ENCODE data around the gene AOC1.

Gene AOC1

GRCh38 chr7:150876817-150877526 is 24.7 kb downstream of the AOC1 start:
- peak; percentile 90 for ATAC-seq
- TF ChIP-seq TSHZ2 (CRISPR knock-in tag; IDR thresholded peaks at IDR 0.05) (no peak), TCF4 (CRISPR knock-in tag; IDR thresholded peaks at IDR 0.05; ENCODE audit: borderline replicate concordance) (peak; percentile 36; the same call in 1 of the 2 replicates), GLIS3 (CRISPR knock-in tag; IDR thresholded peaks at IDR 0.05) (0 out of 2 replicates have a peak, but pooled peaks have one; percentile 20), ISL1 (CRISPR knock-in tag; IDR thresholded peaks at IDR 0.05) (peak; percentile 22; the same call in 1 of the 2 replicates)

GRCh38 chr7:150877536-150877935 is 25.2 kb downstream of the AOC1 start:
- no peak for TF ChIP-seq SNAI2 (CRISPR knock-in tag; IDR thresholded peaks at IDR 0.05)
- no peak for TF ChIP-seq GLIS3 (CRISPR knock-in tag; IDR thresholded peaks at IDR 0.05)
- TF ChIP-seq CSRNP3 (CRISPR knock-in tag; IDR thresholded peaks at IDR 0.05), result no peak
- TF ChIP-seq OSR1 (CRISPR knock-in tag; IDR thresholded peaks at IDR 0.05), result no peak
- TF ChIP-seq ISL1 (CRISPR knock-in tag; IDR thresholded peaks at IDR 0.05), result no peak
- TF ChIP-seq BACH2 (CRISPR knock-in tag; IDR thresholded peaks at IDR 0.05; ENCODE audit: borderline replicate concordance), result no peak
- TF ChIP-seq ZFP3 (CRISPR knock-in tag; IDR thresholded peaks at IDR 0.05), result no peak
- no peak for TF ChIP-seq CSDC2 (CRISPR knock-in tag; IDR thresholded peaks at IDR 0.05)
- no peak for TF ChIP-seq TCF4 (CRISPR knock-in tag; IDR thresholded peaks at IDR 0.05; ENCODE audit: borderline replicate concordance)
- ATAC-seq, result no peak

GRCh38 chr7:150879345-150879744 is 27.0 kb downstream of the AOC1 start:
- TF ChIP-seq ISL1 (CRISPR knock-in tag; IDR thresholded peaks at IDR 0.05) (peak; percentile 31), ZNF70 (CRISPR knock-in tag; IDR thresholded peaks at IDR 0.05) (no peak)
- peak; percentile 62 for ATAC-seq

- ATAC-seq, result no peak
- TF ChIP-seq SNAI2 (CRISPR knock-in tag; IDR thresholded peaks at IDR 0.05), result no peak
- TF ChIP-seq ZFP3 (CRISPR knock-in tag; IDR thresholded peaks at IDR 0.05), result no peak
- no peak for TF ChIP-seq TOX (CRISPR knock-in tag; IDR thresholded peaks at IDR 0.05; ENCODE audit: borderline replicate concordance)
- no peak for TF ChIP-seq GLIS3 (CRISPR knock-in tag; IDR thresholded peaks at IDR 0.05)
- TF ChIP-seq CSRNP3 (CRISPR knock-in tag; IDR thresholded peaks at IDR 0.05), result no peak
- TF ChIP-seq ZNF70 (CRISPR knock-in tag; IDR thresholded peaks at IDR 0.05), result no peak
- no peak for TF ChIP-seq RARB (CRISPR knock-in tag; IDR thresholded peaks at IDR 0.05)
- no peak for TF ChIP-seq ZC3H10 (CRISPR knock-in tag; IDR thresholded peaks at IDR 0.05)
- no peak for TF ChIP-seq CREB5 (CRISPR knock-in tag; IDR thresholded peaks at IDR 0.05; ENCODE audit: low read depth)
- no peak for TF ChIP-seq BACH2 (CRISPR knock-in tag; IDR thresholded peaks at IDR 0.05; ENCODE audit: borderline replicate concordance)
- no peak for TF ChIP-seq ZNF8 (CRISPR knock-in tag; IDR thresholded peaks at IDR 0.05)
- TF ChIP-seq TSHZ2 (CRISPR knock-in tag; IDR thresholded peaks at IDR 0.05), result no peak
- no peak for TF ChIP-seq CSDC2 (CRISPR knock-in tag; IDR thresholded peaks at IDR 0.05)
- TF ChIP-seq ISL1 (CRISPR knock-in tag; IDR thresholded peaks at IDR 0.05), result no peak
- TF ChIP-seq OSR1 (CRISPR knock-in tag; IDR thresholded peaks at IDR 0.05), result no peak
- TF ChIP-seq PATZ1 (CRISPR knock-in tag; IDR thresholded peaks at IDR 0.05; ENCODE audit: borderline replicate concordance), result no peak
- TF ChIP-seq ESRRG (CRISPR knock-in tag; IDR thresholded peaks at IDR 0.05), result no peak
Observed at GRCh38 chr7:150881189-150881588, 28.9 kb downstream of the AOC1 start.
